T47D (cell line): ENCODE results near the gene CLIC2.
"Not testable (repeated sequence)": the region's sequence is repeated elsewhere in the genome, so short reads cannot be mapped to it uniquely, and the experiment has no call there.

Experiments used
- DNase-seq, 2 experiments: peaks; one replicate each; pipeline versions ENCODE4 v3.0.0 to v3.0.0-alpha.2; 2011 to 2012; ENCODE audit warnings: low read depth in 1 of 2, low spot score in 1 of 2
- JUND ChIP-seq: IDR thresholded peaks from 2 replicates; pipeline ENCODE4 v1.6.1; 2012; ENCODE audit warnings: low read depth
- in situ Hi-C: cut with HindIII; loops from 2 replicates; pipeline ENCODE4 v1.10.0; 2016; ENCODE audit warnings: low sequenced_read_pairs, low pct_unique_long_range_greater_than_20kb

CLIC2 gene

DNA sequence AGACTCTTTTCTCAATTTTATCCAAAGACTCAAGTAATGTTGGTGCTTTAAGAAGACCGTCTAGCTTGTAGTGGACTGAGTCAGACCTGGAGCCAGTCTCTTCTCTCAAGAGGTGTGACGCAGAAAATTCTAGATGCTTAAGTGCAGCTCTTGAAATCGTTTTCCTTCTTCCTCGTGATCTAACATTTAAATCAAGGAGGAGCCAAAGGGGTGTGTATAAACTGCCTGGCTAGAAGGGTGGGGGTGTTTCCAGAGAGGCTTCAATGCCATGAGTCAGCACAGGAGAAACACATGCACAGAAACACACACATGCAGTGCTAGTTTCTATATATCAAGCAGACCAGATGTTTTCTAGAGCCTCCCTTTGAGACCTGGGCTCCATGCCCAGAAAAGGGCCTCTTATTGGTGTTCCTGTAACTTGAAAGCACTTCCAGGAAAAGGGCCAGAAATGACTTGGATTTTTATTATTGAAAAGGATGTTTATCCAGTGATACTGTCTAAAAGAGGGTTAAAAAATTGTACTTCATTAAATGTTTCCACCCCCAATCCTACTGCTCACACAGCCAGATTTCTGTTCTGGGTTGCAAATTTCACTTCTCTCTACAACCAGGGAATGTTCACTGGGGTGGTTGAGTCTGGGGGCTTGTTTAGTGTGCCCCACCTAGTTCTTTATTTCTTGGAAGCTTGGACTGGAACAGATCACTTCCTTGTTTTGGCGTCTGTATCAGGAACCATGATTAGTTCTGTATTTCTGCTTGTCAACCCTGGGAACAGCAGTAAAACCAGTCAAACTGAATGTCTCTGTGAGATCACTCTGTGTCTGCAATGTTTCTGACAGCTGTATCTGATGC is at the start of gene CLIC2:
TSS of gene CLIC2 (minus strand) at position 129 of the 851 bp plus-strand sequence. CDS start 187 bp downstream, outside the sequence.
- DNase-seq = no peak

DNA sequence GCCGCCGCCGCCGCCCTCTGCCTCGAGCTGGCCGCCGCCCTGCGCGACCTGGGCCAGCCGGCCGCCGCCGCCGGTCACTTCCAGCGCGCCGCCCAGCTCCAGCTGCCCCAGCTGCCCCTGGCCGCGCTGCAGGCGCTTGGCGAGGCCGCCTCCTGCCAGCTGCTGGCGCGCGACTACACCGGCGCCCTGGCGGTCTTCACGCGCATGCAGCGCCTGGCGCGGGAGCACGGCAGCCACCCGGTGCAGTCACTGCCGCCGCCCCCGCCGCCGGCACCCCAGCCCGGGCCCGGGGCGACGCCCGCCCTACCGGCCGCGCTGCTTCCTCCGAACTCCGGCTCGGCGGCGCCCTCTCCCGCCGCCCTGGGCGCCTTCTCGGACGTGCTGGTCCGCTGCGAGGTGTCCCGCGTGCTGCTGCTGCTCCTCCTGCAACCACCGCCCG is 48.1 kb upstream of the CLIC2 start:
- in situ Hi-C loops = not testable (repeated sequence)

More for the DNA sequence above, at the start of gene CLIC2:
- no peak for TF ChIP-seq JUND
- in situ Hi-C loops = no loop called here

DNA sequence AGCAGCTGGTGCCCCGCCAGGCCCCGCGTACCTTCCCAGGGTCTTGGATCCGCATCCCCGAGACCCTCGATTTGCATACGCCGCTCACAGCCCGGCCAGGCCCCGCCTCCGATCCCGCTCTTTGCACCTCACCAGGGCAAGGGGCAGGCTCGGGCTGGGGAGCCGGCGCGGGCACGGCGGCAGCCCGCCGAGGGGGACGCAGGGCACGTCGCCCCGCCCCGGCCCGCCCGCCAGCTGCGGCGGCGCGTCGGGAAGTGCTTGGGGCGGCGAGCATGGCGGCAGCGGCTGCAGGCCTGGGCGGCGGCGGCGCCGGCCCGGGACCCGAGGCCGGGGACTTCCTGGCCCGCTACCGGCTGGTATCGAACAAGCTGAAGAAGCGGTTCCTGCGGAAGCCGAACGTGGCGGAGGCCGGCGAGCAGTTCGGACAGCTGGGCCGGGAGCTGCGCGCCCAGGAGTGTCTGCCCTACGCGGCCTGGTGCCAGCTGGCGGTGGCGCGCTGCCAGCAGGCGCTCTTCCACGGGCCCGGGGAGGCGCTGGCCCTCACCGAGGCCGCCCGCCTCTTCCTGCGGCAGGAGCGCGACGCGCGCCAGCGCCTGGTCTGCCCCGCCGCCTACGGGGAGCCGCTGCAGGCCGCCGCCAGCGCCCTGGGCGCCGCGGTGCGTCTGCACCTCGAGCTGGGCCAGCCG is 47.6 kb upstream of the CLIC2 start, which contains the start of gene F8A2:
TSS of gene F8A2 (plus strand) at position 253 of the 686 bp plus-strand sequence. CDS start at position 273, 20 bp downstream.
- DNase-seq, in situ Hi-C loops: not testable (repeated sequence)

More for the DNA sequence above, 48.1 kb upstream of the CLIC2 start:
- DNase-seq = not testable (repeated sequence)

DNA sequence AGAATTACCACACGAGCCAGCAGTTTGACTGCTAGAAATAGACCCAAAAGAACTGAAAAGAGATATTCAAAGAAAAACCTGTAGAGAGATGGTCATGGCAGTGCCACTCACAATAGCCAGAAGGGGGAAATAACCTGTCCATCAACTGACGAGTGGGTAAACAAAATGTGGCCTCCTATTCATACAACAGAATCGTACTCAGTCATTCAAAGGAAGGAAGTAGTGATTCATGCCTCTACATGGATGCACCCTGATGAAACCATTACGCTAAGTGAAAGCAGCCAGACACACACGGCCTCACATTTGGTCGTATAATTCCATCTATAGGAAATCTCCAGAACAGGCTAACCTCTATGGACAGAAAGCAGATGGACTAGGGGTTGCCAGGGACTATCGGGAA is 45.4 kb upstream of the CLIC2 start:
- DNase-seq, in situ Hi-C loops: not testable (repeated sequence)

DNA sequence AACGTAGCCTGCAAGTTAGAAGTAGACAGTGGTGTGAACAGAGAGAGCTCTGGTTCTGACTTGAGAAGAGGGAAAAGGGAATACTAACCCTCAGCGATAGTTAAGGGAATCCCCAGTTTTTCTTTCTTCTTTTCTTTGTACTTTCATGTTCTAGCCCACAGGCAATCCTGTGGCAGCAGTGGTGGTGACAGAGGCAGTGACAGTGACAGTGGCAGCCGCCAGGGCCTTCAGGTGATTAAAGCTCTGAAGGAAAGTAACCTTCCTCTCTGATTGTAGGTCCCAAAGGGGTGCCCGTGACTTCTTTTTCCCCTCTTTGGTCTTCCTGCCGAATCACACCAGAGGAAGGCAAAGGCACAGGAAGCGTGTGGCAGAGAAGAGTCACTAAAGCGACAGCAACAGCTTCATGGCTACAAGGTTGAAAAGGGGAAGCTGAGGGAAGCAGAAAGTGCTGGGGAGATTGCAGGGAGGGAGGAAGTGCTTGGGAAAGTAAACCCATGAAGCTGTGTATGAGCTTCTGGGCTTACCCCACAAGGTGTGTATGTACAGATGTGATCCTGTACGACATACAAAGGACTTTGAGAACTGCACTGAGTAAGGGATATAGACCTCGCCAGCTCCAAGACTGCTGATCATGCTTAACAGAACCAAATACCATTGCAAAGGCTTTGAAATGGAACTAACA is 39.5 kb upstream of the CLIC2 start:
- DNase-seq, in situ Hi-C loops: not testable (repeated sequence)

DNA sequence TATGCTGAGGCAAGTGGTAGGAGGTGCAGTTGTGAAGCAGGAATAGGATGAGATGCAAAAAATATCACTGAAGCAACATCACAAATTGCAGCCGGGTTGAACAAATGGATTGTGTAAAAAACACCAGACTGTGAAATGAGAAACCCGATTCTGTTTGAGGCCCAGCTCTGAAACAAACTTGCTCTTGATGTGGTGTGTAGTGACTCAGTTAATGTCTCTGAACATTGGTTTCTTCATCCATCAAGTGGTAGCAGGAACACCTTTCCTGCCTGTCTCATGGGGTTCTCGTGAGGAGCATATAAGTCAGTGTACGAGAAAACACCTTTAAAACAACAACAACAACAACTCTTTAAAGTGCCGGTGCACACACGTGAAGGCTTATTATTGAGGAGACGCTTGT is 29.3 kb upstream of the CLIC2 start:
- DNase-seq, in situ Hi-C loops: not testable (repeated sequence)

DNA sequence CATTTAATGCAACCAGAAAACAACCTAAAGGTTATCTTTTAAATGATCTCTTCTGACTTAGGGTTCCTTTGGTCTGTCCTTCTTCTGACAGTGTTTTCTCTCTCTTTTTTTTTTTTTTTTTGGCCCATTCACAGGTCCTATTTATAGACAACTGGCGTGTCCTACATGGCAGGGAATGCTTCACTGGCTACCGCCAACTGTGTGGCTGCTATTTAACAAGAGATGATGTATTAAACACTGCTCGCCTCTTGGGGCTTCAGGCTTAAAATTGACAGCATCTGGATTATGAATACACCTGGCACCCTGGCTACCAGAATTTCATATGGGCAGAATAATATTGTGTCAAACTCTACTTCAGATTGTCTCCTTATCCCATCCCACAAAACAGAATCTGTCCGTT is 15.0 kb upstream of the CLIC2 start:
- in situ Hi-C loops, DNase-seq: not testable (repeated sequence)

DNA sequence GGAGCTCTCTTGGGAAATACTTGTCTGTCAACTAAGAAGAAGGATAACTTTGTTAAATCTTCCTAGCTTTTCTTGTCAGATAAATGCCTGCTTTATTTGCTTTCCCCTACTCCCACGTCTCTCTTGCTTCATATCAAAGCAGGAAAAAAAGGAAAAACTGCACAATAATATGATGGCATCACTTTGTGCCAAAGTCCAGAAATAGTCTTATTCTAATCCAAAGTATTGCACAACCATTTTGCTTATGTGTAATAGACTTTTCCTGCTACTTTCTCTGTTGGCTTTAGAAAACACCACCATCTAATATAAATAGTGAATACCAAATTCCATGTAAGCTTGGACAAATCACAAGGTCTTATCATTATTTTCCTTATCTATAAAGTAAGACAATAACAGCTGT is 11.3 kb upstream of the CLIC2 start:
- DNase-seq, in situ Hi-C loops: not testable (repeated sequence)

DNA sequence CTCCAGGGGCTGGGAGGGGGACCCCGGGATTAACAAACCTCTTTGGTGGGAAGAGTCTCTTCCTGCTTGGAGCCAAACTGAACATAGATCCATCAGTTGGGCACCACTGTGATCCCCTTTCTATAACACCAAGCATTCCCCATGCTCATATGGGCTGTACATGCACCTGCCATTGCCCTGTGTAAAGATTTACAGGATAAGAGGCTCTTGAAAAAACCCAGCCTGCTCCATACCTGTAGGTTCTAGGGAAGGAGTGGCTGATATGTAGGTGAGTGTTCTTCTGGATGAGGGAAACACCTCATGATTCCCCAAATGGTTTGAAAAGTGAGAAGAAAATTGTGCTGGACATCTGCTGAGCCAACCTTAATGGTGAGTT is 911 bp upstream of the CLIC2 start:
- in situ Hi-C loops, DNase-seq: not testable (repeated sequence)

DNA sequence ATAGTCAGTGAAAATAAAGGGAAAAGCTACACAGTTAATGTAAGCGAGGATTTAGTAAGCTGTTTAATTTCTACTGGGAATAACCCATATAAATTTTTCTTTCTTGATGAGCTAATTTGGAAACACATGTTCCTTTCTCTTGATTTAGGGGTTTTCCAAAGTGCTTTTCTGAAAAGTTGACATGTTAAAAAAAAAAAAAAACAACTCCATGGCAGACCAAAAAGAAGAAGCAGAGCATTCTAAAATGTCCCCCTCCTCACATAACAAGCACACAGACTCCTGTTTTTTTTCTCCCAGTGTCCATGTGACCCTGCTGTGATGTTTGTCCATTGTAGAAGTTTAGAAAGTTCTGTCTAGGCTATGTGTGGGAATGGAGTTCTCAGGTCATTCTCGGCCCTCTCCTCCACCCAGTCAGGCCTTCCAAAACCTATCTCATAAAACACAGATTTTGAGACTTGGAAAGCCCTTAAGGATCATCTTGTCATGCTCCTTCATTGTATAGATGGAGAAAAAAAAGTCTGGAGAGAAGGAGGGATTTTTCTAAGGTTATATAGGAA is 792 bp downstream of the CLIC2 start:
- no peak for TF ChIP-seq JUND
- in situ Hi-C loops = no loop called here
- no peak for DNase-seq

DNA sequence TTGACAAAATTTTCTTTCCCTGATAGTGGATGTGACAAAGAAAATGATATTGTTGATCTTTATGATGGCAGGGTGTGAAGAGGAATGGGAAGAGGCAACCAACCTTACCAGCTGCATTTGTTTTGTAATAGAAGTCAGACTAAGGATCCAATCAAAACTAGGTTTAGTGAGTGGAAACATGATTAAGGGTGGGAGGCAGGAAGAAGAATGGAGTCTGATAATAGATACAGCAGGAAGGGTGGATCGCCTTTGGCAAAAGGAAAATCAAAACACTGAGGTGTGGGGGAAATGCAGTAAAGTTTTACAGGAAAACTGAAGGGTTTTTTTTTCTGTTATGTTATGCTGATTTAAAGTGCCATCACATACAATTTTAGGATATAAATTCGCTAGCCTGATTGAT is 3.4 kb downstream of the CLIC2 start:
- in situ Hi-C loops = no loop called here
- no peak for DNase-seq
- no peak for TF ChIP-seq JUND

DNA sequence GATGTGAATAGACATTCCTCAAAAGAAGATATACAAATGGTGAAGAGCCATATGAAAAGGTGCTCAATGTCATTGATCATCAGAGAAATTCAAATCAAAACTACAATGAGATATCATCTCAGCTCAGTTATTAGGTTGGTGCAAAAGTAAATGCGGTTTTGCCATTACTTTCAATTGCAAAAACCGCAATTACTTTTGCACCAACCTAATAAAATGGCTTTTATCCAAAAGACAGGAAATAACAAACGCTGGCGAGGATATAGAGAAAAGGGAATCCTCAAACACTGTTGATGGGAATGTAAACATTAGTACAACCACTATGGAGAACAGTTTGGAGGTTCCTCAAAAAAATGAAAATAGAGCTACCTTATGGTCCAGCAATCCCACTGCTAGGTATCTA is 5.1 kb downstream of the CLIC2 start:
- in situ Hi-C loops = no loop called here
- TF ChIP-seq JUND = no peak
- DNase-seq = no peak

DNA sequence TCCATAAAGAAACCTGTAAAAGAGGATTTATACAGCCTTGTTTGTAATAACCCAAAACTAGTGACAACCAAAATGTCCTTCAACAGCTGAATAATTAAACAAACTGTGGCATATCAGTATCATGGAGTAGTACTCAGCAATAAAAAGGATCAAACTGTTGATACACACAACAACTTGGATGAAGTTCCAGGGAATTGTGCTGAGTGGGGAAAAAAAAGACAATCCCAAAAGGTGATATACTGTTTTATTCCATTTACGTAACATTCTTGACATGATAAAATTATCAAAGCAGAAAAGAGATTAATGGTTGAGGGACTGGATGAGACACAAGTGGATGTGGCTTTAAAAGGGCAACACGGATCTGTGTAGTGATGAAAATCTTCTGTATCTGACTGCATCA is 7.8 kb downstream of the CLIC2 start:
- DNase-seq = no peak
- in situ Hi-C loops = no loop called here
- TF ChIP-seq JUND = no peak
